Measurements from ENCODE around the gene CORO7. TPM values are rescaled to one million over a fixed set of nuclear protein-coding genes. Genes with fewer than 3 reads are reported as not detected.

Gene CORO7
- total RNA-seq, 1 donor, result 9.9 TPM

DNA sequence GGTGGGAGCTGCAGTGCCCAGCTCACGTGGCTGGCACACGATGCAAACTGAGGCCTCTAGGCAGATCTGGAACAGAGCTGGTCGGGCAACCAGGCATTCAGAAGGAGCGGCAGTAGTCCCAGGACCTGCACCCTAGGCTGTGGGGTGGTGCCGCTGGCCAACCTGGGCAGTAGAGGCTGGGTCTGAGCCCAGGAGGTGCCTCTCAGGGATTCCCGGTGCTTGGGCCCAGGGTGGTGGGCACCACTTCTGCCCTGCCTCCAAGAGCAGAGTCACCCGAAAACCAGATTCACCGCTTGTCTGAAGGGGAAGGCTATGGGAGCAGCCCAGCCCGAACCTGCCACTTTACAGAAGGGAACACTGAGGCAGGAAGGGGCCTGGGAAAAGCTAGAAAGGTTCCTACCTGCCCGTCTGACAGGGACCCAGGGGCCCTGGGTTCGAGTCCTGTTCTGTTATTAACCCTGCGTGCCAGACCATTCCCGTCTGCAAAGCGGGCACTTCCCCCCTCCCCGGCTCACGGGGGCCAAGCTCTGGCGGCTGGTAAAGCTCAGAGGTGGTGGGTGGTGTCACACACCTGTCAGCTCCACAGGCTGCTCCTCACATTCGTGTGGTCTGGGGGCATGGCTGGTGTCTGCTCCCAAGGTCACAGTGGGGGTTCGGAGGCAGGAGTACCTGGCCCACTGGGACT lies 83.6 kb downstream of the CORO7 start:
- TF ChIP-seq, protein P1, sequence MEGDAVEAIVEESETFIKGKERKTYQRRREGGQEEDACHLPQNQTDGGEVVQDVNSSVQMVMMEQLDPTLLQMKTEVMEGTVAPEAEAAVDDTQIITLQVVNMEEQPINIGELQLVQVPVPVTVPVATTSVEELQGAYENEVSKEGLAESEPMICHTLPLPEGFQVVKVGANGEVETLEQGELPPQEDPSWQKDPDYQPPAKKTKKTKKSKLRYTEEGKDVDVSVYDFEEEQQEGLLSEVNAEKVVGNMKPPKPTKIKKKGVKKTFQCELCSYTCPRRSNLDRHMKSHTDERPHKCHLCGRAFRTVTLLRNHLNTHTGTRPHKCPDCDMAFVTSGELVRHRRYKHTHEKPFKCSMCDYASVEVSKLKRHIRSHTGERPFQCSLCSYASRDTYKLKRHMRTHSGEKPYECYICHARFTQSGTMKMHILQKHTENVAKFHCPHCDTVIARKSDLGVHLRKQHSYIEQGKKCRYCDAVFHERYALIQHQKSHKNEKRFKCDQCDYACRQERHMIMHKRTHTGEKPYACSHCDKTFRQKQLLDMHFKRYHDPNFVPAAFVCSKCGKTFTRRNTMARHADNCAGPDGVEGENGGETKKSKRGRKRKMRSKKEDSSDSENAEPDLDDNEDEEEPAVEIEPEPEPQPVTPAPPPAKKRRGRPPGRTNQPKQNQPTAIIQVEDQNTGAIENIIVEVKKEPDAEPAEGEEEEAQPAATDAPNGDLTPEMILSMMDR (IDR thresholded peaks at IDR 0.05; ENCODE audit: insufficient read depth, low read depth, low read length), result no peak
- no peak for DNase-seq (ENCODE audit: low read depth)
- H3K4me3 ChIP-seq (ENCODE audit: low read depth, low read length), result no peak overlapping the region

DNA sequence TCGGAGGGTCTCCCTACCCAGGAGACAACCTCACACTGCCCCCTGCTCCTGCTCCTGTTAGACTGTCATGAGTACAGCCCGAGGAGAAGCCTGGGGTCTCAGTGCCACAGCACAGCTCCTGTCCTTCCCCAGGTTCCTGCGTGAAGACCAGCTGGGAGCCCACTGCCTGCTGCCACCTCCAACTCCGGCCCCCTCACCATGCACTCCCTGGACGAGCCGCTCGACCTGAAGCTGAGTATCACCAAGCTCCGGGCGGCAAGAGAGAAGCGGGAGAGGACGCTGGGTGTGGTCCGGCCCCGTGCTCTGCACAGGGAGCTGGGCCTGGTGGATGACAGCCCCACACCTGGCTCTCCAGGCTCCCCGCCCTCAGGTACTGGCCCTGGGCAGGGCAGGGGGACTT lies 84.3 kb downstream of the CORO7 start:
- no peak overlapping the region for H3K4me3 ChIP-seq (ENCODE audit: low read depth, low read length)
- no peak for DNase-seq (ENCODE audit: low read depth)
- TF ChIP-seq, protein P1 (IDR thresholded peaks at IDR 0.05; ENCODE audit: insufficient read depth, low read depth, low read length), result no peak

DNA sequence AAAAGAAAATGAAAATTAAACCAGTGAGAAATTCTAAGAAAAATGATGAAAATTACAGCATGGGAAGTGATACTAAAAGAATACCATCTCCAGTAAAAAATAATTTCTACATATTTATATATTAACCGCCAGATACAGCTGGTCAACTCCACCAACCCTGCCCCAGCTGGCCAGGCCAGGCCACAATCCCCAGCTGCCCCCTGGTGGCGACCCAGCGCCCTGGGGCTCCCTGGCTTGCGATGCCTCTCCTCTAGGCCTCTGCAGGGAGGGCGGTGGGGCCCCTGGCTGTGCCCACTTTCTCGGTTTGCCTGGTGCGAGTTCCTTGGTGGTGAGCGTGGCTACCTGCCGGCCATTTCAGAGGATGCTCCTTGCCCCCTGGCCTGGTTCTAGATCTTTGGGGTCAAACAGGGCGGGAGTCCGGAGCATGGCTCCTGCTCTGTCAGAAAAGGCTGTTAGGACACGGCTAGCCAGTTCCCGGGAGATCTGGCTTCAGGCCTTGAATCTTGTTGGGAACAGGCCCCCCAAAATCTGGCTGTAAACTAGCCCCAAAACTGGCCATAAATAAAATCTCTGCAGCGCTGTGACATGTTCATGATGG lies 86.0 kb downstream of the CORO7 start:
- TF ChIP-seq, protein P1 (IDR thresholded peaks at IDR 0.05; ENCODE audit: insufficient read depth, low read depth, low read length), result peak; percentile 97
- DNase-seq (ENCODE audit: low read depth), result peak; percentile 71

DNA sequence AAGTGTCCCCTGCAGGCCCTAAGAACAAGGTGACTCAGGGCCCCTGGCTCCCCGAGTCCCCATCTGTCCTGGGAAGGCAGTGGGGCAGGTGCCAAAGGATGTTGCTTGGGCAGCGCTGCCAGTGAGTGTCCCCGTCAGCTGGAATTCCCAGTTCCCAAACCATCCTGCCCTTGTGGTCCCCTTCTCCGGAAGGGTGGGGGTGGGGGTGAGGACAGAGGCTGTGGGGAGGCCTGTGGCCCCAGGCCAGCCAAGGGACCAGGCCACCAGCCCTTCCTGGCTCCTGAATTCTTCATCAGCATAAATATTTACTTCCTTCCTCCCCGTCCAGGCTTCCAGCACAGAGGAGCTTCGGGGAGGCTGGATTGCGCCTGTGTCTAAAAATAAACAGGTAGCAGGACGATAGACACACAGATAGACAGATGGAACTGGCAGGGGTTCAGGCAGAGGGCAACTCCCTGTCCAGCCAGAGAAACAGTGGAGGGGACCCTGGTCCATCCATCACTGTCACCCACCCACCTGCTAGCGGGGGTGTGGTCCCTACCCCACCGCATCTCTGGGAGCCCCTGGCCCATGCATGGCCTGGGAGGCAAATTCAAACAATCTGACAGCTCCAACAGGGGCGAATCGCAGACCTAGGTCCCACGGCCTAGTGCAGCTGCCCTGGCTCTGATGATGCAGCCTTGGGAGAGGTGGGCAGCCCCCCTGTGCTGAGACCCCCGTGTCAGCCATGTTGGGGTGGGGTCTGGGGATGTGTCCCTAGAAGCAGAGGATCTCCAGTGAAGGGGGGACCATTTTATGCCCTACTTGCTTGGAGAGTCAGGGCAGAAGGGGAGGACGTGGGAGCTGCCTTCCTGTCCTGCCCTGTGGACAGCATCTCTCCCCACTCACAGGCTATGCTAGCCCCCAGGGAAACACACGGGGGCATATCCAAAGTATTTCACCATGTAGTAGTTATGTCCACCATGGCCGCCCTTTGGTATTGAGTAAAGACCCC lies 87.3 kb downstream of the CORO7 start:
- DNase-seq (ENCODE audit: low read depth), result no peak
- TF ChIP-seq, protein P1 (IDR thresholded peaks at IDR 0.05; ENCODE audit: insufficient read depth, low read depth, low read length), result no peak
- H3K4me3 ChIP-seq (ENCODE audit: low read depth, low read length), result no peak overlapping the region

More for the DNA sequence above, 86.0 kb downstream of the CORO7 start:
- H3K4me3 ChIP-seq (ENCODE audit: low read depth, low read length), result no peak overlapping the region

DNA sequence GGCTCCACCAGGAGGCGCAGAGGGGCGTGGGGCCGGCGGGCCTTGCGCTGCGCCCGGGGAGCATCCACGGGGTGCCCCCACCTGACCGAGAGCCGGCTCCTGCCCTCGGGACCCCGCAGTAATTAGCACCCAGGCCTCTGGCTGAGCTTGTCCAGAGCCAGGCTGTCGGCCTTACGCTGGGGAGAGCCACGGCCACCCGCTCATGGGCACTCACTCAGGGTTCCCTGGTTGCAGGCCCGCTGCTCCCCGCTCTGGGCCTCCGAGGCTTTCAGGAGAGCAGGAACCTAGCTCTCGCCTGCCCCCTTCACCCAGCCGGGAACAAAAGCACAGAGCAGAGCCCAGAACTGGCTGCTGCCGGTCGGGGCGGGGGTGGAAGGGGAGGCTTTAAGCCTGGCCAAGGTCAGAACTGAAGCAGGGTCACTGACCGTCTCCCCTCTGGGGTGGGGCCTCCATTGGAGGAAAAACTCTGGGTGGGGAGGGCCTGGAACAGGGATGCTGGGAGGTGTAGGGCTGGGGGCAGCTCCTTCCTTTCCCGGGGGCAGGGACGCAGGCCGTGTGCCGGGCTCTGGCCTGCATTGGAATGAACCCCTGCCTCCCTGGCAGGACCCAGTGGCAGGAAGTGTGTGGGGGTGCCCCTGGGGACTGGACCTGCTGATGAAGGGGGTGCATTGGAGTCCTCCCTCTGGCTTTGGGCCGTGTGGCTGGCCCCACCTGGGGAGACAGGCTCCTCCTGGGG lies 88.2 kb downstream of the CORO7 start:
- DNase-seq (ENCODE audit: low read depth), result peak; percentile 85
- H3K4me3 ChIP-seq (ENCODE audit: low read depth, low read length), result peak overlapping the region; percentile 42
- TF ChIP-seq, protein P1 (IDR thresholded peaks at IDR 0.05; ENCODE audit: insufficient read depth, low read depth, low read length), result peak; percentile 63

DNA sequence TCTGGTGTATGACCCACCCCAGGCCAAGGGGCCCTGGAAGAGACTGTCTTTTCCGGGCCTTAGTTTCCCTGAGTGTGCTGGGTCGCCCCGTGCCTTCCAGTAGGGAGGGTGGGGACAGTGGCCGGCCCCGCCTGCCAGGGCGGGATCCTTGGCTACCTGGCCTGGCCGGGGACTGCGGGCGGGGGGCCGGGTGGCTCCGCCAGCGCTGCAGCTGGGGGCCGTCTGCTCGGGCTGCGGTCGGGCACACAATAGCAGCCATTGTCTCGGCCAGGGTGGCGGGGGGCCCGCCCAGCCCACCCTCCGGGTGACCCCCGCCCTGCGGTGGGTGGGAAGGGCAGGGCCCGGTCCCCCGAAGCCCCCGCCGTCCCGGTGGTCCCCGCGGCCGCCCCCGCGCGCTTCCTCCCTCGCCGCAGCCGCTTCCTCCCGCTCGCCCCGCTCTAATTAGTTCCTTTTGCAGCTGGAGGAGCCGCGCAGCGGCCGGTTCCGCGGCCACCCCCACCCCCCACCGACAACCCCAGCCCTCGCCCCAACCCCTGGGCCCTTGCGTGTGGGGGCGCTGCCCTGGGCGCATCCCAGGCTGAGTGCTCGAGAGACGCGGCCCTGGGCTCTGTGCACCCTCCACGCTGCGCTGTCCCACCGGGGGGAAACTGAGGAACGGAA lies 88.9 kb downstream of the CORO7 start:
- TF ChIP-seq, protein P1 (IDR thresholded peaks at IDR 0.05; ENCODE audit: insufficient read depth, low read depth, low read length), result no peak
- DNase-seq (ENCODE audit: low read depth), result no peak
- H3K4me3 ChIP-seq (ENCODE audit: low read depth, low read length), result peak overlapping the region; percentile 42
